Daoy (cell line): ENCODE measurements around the gene FGF14. TPM values are rescaled to one million over a fixed set of nuclear protein-coding genes. Genes with fewer than 3 reads are reported as not detected.

Experiments used
- DNase-seq: peaks from one replicate; pipeline ENCODE4 v3.0.0-alpha.2; 2015; ENCODE audit warnings: low read depth
- total RNA-seq: library from RNA; depleted of rRNA; stranded (reverse); fragments of >200 nt; shearing (Covaris generic); gene quantifications from 2 replicates; pipeline ENCODE4 v1.2.3, GENCODE V29; 2014

Gene FGF14
- total RNA-seq, 1 experiment from 2014 or later, result 0.06 TPM

DNA sequence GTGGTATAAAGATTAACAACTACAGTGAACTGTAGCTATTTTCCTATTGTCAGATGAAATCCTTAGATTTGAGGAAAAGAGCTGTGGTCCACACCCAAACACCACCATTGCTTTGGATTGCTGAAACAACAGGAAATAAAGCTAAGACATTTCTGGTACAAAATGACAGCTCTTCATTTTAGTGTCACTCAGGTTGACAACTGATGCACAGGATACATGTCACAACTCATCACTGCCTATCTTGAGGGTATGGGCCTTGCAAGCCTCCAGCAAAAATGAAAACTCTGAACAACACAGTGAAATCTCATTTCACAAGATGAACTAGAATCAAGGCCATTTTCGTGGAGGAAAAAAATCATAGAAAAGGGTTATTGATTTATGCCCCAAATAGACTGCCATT is 609.7 kb downstream of the FGF14 start:
- DNase-seq, result no peak

DNA sequence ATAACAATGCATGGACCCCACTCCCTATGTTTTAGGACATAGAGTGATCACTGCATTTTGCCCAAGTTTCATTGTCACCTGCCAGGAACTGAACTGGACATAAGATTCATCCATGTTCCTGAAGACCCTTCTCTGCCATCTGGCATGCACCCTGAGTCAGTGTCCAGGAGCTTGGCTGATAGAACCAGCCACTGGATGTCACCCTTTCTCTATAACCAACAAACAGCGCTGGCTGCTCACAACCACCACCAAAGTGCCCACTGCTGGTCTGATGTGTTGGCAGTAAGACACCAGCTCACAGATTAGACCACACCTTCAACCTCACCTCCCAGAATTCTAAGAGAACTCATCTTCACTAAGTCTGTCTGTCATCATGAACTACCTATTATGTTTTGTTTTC is 616.0 kb downstream of the FGF14 start:
- peak; percentile 50 for DNase-seq

DNA sequence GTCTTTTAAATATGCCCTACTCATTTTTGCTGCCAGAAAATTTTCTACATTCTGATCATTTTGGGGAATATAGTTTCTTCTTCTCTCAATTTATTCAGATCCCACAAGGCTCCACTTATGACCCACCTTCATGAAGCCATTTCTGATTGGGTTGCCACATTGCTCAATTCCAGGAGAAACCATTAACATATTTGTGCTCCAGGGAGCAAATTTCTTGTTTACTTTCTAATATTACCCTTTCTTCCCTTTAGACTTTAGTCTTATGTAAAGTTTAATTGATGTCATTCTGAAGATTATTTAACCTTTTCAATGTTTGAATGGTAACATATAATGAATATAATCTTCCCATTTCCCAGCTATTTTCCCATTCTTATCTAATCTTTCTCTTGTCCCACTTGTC is 617.5 kb downstream of the FGF14 start:
- no peak for DNase-seq

DNA sequence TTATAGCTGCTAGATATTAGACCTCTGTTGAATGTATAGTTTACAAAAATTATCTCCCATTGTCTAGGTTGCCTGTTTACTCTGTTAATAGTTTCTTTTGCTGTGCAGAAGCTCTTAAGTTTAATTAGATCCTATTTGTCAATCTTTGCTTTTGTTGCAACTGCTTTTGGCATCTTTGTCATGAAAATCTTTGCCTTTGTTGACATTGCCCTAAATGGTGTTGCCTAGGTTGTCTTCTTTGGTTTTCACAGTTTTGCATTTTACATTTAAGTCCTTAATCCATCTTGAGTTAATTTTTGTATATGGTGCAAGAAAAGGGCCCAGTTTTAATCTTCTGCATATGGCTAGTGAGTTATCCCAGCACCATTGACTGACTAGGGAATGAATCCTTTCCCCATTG is 618.3 kb downstream of the FGF14 start:
- DNase-seq, result no peak

DNA sequence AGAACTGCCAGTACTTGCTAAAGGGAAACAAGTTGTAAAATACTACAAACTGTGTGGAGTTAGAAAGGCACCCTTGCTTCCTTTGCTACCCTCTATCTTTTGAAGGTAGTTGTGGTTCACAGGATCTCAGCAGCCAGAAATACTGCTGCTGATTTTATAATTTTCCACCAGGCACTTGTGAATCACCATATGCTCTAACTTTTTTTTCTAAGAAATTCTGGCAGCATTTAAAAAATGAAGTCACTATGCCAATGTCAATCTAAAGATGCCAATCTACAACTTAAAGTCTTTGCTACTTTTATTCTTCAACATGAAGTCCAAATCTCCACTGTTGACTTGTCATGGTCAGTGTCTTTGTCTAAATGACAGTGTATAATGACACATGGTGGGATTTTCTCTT is 621.6 kb downstream of the FGF14 start:
- no peak for DNase-seq

DNA sequence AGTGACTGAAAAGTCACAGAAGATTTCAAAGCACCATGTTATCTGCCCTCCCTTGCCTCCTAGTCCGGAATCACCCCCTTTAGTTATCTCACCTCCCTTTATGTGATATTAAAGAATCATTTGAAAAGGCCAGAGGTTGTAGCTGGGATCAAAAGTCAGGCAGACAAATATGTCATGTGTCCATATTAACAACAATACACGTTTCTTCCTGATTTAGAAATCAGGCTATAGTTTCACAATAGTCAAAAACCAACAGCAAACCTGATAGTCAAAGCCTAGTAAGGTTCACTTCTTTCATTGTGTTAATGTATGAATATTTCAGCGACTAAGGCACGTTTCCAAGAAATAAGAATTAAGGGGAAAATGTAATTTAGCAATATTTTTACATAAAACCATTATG is 622.7 kb downstream of the FGF14 start:
- no peak for DNase-seq

DNA sequence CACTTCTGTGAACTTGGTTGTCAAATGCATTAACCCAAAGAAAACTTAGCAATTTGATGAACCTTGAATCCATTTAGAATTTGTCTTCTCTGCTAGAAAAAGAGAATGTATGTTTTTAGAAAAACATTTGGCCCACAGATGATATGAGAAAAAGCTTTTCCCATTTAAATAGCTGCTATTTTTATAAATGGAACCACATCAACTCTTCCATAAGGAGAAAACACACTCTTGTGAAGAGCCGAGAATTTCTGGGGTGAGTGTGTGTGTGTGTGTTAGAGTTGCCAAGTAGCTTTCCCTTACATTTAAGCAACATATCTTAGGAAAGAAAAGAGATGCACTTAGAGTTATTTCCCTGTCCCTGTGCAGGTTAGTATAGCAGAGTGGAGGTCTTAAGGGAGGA is 626.6 kb downstream of the FGF14 start:
- DNase-seq, result no peak

DNA sequence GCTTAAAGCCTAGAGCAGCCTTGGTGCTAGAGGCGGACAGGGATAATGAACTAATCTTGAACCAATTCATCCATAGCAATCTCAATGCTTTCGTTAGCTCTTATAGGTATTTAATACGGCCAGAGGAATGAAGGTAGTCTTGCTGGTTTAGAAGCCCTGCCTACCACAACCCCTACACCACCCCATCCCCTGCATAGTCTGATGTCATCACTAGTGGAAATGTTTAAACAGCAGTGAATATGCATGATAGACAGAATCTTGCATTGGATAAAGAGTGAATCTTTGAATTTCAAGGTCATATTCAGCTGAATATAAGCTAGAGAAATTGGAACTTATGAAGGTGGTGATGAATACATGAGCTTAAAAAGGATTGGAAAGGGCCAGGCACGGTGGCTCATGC is 627.5 kb downstream of the FGF14 start:
- DNase-seq, result no peak

DNA sequence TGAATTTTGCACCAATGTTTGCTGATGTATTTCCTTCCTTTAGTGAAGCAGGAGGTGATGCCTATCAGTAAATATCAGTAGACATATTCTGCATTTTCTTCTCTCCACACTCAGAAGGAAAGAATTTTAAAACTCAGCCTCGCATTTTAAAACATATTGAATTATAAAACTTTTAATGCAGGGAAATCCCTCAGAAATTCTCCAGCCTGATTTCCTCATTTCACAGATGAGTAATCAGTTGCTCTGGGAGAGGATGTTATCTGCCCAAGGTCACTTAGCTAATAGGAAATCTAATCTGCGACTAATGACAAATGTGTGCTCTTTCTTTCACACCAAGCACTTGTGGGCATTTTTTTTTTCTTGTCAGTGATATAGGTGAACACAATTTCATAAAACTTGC is 628.8 kb downstream of the FGF14 start:
- DNase-seq, result no peak

DNA sequence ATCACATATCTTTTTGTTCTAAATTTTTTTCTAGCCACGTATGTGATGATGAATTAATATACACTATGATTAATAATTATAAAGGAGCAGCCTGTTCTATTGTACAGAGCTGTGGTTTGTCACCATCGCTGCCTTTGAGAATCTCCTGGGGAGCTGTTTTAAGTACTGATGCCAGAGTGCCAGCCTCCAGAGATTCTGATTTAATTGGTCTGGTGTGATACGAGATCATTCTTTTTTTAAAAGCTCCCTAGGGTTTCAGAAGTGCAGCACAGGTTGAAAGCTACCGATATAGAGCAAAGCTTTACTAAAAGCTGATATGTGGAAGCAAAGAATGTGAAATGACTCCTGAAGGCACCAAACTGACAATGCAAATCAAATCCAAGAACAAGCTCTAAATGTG is 634.7 kb downstream of the FGF14 start:
- DNase-seq, result no peak

DNA sequence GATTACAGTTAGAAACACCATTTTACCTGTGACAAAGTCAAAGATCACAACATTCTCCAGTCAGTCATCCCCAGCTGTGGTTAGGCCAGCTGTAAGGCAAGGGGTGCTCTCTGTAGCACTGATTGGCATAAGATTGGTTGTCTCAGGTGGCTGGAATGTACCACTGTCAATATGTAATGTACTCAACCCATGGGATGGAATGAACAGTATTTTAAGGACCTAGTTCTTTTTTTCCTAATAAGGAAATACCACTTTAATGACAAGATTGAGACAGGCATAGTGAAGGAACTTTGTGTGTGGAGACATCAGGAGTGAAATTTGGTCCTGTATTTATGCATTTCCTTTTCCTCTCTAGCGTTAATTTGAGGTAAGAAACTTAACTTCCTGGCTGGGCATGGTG is 638.7 kb downstream of the FGF14 start:
- DNase-seq, result no peak

DNA sequence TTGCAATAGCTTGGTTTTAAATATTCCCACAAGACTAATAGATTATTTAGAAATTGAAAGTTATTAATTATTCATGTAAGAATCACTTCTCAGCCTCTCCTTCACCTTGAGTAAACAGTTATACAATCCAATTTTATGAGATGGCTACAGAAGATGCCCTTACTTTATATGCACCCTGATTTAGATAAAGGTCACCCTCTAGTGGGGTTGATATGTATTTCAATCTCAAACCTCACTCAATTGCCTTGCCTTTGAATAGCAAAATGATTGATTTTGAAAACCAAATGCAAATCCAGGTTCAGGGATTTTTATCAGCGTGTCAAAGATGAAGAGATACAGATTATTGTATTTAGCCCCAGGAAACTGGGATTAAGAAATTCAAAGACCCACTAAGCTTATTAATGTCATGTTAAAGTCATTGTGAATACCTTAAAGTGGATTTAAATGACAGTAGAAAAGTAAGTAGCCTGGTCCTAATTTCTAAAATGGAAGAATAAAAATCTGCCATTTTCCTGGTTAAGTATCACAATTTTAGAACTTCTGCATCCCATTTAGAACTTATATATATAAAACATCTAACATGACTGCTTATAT is 644.3 kb downstream of the FGF14 start:
- peak; percentile 10 for DNase-seq

DNA sequence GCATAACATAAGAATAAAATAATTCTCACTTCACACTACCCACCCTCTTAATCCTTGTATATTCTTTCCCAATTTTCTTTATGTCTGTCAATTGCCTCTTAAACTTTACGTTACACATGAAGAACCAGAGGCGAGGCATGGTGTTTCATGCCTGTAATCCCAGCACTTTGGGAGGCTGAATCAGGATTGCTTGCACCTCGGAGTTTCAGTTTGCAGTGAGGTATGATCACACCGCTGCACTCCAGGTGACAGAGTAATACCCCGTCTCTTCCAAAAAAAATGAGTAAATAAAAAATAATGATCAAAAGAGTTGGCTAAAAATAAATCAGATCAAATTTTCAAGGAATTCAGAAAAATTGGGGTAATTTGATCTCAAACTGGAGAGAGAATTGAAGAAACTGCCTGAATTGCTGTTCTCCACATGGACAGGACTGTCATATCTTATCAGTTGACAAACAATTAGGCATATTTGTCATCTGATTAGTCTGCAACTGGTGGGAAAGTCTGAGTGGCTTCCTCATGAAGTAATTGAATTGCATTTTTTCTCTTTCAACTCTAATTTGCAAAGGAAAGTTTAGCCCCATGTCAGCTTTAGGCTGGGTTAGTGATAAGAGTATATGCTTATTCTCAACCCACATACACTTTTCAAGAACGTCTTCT is 646.5 kb downstream of the FGF14 start:
- no peak for DNase-seq

DNA sequence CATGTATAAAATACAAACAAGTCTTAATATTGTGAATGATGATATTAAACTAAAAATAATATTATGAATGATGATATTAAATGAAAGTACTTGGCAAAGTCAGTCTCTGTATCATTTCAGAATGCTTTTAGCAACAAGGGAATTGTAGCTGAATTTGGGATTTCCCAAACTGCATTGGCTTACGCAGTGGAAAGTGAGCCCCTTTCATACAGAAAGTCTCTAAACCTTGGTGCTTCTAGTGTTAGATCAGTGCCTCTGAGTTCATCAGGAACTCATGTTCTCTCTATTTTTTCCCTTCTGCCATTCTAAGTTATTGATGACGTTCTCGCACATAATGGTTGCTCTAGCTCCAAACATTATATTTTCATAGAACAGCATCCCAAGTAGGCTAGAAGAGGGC is 649.4 kb downstream of the FGF14 start:
- no peak for DNase-seq

DNA sequence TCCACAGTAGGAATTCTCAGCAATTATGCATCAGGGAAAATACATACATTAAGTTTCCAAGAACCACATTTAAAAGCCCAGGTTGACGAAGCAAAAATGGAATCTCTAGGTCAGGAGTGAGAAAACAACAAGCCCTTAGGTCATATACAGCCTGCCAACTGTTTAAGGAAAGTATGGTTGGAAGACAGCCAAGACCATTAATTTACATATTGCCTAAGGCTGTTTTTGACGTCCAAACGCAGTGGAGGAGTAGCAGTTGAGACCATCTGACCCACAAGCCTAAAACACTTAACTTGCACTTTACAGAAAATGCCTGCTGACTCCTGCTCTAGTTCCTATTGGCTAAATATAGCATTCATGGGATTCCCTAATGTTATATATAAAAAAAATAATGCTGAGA is 650.4 kb downstream of the FGF14 start:
- DNase-seq, result peak; percentile 42

DNA sequence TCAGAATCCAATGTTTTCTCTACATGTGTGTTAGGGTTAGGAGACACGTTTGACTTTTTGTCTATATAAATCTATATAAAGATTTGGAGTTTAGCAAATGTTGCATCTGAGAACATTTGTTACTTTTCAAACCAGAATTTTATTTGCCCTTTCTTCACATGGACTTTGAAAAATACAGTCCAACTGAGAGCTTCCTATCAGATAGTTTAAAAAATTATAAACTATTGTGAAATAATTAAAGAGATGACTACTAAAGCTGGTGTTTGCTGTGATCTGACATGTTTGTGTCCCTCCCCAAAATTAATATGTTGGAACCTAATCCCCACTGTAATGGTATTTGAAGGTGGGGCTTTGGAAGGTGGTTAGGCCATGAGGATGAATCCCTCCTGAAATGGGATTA is 652.3 kb downstream of the FGF14 start:
- DNase-seq, result no peak

DNA sequence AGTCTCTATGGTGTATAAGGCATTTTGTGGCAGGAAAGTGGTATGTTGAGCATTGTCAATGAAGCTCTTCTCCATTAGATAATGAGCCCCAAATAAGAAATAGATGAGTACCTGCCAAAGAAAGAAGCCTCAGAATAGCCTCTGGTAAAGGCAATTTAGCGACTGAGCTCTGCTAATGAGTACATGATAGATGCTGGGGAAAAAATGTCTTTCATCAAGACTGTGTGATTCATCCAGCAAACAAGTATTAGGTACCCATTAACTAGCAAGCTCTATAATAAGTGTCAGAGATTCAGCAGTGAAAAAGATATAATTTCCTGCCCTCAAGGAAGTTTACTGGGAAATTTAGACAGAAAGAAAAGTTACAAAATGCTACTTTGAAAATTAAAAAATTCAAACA is 654.8 kb downstream of the FGF14 start:
- no peak for DNase-seq

DNA sequence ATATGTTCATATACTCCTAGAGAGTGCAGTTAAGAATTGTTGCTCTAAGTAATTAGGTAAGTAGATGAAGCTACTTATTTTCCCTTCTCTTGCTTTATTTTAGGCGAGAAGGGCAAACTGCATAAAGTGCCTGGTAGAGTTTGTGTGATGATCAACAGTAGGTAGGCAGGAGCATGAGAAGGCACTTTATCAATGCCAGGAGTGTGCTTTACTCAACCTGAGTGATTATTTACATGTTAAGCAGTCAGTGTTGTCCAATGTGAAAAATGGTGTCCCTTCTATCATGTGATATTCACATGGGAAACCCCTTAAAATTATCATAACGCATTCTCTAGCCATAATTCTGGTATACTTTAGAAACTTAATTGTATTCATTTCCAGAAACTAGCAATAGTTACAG is 655.3 kb downstream of the FGF14 start:
- DNase-seq, result no peak

DNA sequence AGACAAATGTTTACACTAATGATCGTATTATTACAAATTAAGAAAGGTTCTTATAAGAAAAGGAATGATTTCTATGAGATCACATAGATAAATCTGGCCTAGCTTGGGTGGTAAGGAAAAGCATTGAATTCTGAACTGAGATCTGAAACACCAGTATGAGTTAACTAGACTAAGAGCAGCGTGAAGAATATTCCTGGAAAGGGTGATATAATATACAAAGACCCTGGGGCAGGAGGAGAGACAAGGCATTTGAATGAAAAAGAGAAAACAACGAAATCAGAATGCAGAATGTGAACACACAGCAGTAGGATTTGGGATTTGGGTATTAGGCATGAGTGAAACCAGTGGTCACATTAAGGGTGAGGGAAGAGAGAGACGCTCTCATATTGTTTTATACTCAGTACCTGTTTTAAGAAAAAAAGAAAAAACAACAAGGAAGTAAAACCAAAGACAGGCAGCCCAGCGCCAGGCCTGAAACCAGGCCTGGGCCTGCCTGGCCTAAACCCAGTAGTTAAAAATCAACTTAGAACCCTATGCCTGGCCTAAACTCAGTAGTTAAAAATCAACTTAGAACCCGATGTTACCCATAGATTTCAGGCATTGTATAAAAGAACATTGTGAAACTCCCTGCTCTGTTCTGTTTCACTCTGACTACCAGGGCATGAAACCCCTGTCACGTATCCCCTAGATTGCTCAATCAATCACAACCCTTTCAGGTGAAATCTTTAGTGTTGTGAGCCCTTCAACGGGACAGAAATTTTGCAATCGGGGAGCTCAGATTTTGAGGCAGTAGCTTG is 662.3 kb downstream of the FGF14 start:
- no peak for DNase-seq

DNA sequence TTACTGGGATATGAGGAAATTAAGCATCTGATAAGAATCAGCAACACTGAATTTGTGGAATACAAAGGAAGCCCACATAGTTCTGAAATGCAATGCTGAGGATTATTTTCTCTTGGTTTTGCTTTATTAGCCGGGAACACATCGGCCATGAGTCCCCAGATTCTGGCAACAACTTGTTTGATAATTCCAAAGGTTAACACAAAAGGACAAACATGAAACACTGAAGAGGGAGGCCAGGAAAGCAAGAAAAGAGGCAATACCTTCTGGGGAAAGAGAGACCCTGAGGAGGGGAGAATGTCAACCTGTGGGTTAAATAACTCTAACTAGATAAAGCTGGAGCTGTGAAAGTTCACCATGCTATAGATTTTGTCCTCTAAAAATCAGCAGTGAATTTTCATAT is 663.5 kb downstream of the FGF14 start:
- no peak for DNase-seq

DNA sequence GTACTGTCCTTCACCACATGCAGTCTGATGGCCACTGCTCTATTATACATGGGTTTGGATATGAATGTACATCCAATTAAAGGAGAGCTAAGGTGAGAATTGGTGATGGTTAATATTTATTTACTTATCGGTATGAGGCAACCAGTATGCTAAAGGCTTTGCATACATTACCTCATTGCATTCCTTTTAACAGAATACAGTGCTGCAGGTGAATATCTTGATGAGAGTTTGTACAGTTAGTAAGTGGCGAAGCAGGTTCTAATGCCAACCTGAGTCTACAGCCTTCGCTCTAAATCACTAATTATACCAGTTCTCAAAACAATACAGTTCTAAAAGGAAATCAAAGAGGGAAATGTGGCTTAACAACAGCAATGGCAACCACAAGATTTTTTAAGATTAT is 665.3 kb downstream of the FGF14 start:
- DNase-seq, result no peak

DNA sequence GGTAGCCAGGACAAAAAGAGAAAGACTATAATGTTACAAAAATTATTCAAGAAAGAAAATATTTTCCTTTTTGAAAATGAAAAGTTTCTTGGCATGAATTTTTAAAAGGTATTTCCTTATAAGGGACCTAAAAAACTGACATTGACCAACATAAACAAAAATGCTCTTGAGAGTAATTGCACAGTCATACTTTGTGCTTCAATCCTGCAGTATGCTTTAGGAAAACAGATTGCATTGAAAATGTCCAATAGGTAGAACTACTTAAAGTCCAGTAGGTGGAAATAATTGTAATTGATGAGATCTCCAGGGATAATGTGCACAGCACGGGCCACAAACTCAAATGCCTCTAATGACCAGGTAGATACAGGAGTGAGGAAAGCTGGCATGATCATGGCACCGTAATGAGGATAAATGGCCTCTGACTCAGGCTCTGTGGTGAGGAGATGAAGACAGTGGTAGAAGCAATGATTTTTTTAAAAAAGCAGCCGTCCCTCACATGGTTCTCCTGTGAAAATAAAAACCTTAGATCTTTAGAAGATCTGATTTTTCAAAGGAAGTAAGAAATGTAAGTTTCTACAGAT is 671.3 kb downstream of the FGF14 start:
- peak; percentile 35 for DNase-seq

DNA sequence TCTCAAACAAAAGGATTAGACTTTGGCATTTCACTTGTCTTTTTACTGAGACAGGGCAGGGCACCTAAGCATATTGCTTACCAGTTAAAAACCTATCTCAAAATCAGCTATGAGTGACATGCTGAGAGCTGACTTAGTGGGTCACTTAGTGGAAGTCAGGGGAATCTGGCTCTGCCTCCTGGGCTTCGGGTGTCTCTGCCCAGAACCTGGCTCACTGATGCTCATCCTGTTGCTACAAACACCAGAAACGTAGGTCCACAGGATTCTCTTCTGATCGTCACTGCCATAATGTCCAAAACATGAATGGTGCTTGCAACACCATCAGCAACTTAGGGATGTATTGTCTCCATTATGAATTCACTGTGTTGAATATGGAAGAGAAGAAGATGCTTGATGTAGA is 673.2 kb downstream of the FGF14 start:
- no peak for DNase-seq
